Neural progenitor cell (in vitro differentiated cells): ENCODE measurements around the gene SPATC1L. TPM values are rescaled to one million over a fixed set of nuclear protein-coding genes. Genes with fewer than 3 reads are reported as not detected.
A peak's percentile ranks its signal among the peaks of the same experiment; 100 is the strongest.

Experiments
- DNase-seq: peaks from one replicate; pipeline ENCODE4 v3.0.0-alpha.2; 2016; ENCODE audit warnings: low spot score
- H2AFZ ChIP-seq: fragments of 200-600 bp; sonication (generic); replicated peaks from 2 replicates; pipeline ENCODE4 v1.6.1; 2016; ENCODE audit warnings: antibody characterized with exemption
- H3F3A ChIP-seq: fragments of 200-600 bp; sonication (generic); 2 replicates; pipeline ENCODE4 v1.6.1; 2016; ENCODE audit warnings: antibody characterized with exemption, low read depth
- H3K27ac ChIP-seq: fragments of 200-600 bp; sonication (generic); 2 replicates; pipeline ENCODE4 v1.5.1; 2016; ENCODE audit warnings: mild to moderate bottlenecking
- H3K27me3 ChIP-seq: fragments of 200-600 bp; sonication (generic); 2 replicates; pipeline ENCODE4 v1.6.1; 2016; ENCODE audit warnings: mild to moderate bottlenecking, moderate library complexity
- H3K36me3 ChIP-seq: fragments of 200-600 bp; sonication (generic); 2 replicates; pipeline ENCODE4 v1.5.1; 2016
- H3K4me1 ChIP-seq: fragments of 200-600 bp; sonication (generic); 2 replicates; pipeline ENCODE4 v1.6.1; 2016; ENCODE audit warnings: mixed run types
- H3K4me2 ChIP-seq: fragments of 200-600 bp; sonication (generic); 2 replicates; pipeline ENCODE4 v1.6.1; 2016
- H3K4me3 ChIP-seq: fragments of 200-600 bp; sonication (generic); 2 replicates; pipeline ENCODE4 v1.5.1; 2016
- H3K79me2 ChIP-seq: fragments of 200-600 bp; sonication (generic); 2 replicates; pipeline ENCODE4 v1.6.1; 2016; ENCODE audit warnings: low read depth
- H3K9ac ChIP-seq: fragments of 200-600 bp; sonication (generic); 2 replicates; pipeline ENCODE4 v1.6.1; 2016
- H3K9me3 ChIP-seq: fragments of 200-600 bp; sonication (generic); 2 replicates; pipeline ENCODE4 v1.5.1; 2016; ENCODE audit warnings: low read depth
- H4K20me1 ChIP-seq: fragments of 200-600 bp; sonication (generic); 2 replicates; pipeline ENCODE4 v1.6.1; 2016; ENCODE audit warnings: low read depth
- H3K27ac Mint-ChIP-seq: 3 replicates; pipeline ENCODE4 v1.8.0; 2021; ENCODE audit warnings: mixed read lengths
- H3K27me3 Mint-ChIP-seq: 2 replicates; pipeline ENCODE4 v1.8.0; 2022; ENCODE audit warnings: low read depth, mild to moderate bottlenecking, inconsistent platforms, moderate library complexity, mixed read lengths; ENCODE audit not compliant: insufficient read depth
- H3K36me3 Mint-ChIP-seq: 3 replicates; pipeline ENCODE4 v1.8.0; 2021; ENCODE audit warnings: mixed read lengths
- H3K4me1 Mint-ChIP-seq: 3 replicates; pipeline ENCODE4 v1.8.0; 2021; ENCODE audit warnings: mixed read lengths
- H3K4me3 Mint-ChIP-seq: 3 replicates; pipeline ENCODE4 v1.8.0; 2021; ENCODE audit warnings: mild to moderate bottlenecking, moderate library complexity, mixed read lengths
- H3K9me3 Mint-ChIP-seq: 3 replicates; pipeline ENCODE4 v1.8.0; 2020; ENCODE audit warnings: mixed read lengths
- CTCF ChIP-seq: fragments of 200-600 bp; sonication (generic); IDR thresholded peaks from 2 replicates; pipeline ENCODE4 v1.5.1; 2017; ENCODE audit warnings: antibody characterized with exemption, mild to moderate bottlenecking
- EZH2 ChIP-seq: fragments of 200-600 bp; sonication (generic); IDR thresholded peaks from 2 replicates; pipeline ENCODE4 v1.6.1; 2017; ENCODE audit warnings: antibody characterized with exemption, mild to moderate bottlenecking, moderate library complexity
- EZH2phosphoT487 ChIP-seq: fragments of 200-600 bp; sonication (generic); IDR thresholded peaks from 2 replicates; pipeline ENCODE4 v1.6.1; 2017; ENCODE audit warnings: antibody characterized with exemption
- total RNA-seq: library from RNA; depleted of rRNA; stranded (reverse); fragments of >200 nt; gene quantifications from 2 replicates; pipeline ENCODE4 v1.2.3, GENCODE V29; 2015; ENCODE audit warnings: low replicate concordance

Gene SPATC1L
- total RNA-seq, 1 donor from 2014 or later = 5.1 TPM

GRCh38 chr21:46157987-46158451, 26.2 kb downstream of the SPATC1L start:
- Histone ChIP-seq H2AFZ (no peak overlapping the region), H3K27ac (no peak overlapping the region), H4K20me1 (no peaks in the 10 kb centered on the region), H3K4me2 (no peak overlapping the region), H3K9me3 (no peaks in the 10 kb centered on the region), H3K27me3 (no peaks in the 10 kb centered on the region), H3K4me3 (no peak overlapping the region), H3K79me2 (no peaks in the 10 kb centered on the region), H3F3A (peaks cover 3% of the 10 kb centered on the region), H3K9ac (no peak overlapping the region), H3K36me3 (no peaks in the 10 kb centered on the region), H3K4me1 (peaks cover 5% of the 10 kb centered on the region)
- Mint-ChIP-seq H3K4me1 (peaks cover 9% of the 10 kb centered on the region), H3K27ac (no peak overlapping the region), H3K36me3 (peaks cover 3% of the 10 kb centered on the region), H3K27me3 (peaks cover 6% of the 10 kb centered on the region), H3K4me3 (no peak overlapping the region), H3K9me3 (peaks cover 5% of the 10 kb centered on the region)
- no peak for TF ChIP-seq EZH2phosphoT487
- no peak for TF ChIP-seq EZH2
- no peak for TF ChIP-seq CTCF
- no peak for DNase-seq

DNA sequence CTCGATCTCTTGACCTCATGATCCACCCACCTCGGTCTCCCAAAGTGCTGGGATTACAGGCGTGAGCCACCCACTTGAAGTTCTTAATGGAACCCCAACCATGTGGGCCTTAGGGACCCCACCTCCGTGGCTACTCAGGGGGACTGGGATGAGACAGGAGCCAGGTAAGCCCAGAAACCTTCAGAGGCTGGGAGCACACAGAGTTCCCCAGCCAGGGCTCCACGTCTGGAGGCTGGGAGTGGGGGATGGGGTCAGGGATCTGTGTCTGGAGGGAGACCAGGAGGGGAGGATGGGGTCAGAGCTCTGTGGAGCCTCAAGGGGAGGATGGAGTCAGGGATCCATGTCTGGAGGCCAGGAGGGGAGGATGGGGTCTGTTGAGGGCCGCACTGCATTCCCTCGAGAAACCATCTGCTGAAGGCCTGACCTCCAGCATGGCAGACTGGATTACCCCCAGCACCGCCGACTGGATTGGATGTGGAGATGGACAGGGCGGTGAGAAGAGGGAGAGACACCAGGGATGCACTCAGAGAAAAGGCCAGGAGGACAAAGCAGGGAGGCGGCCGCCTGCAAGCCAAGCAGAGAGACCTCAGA, 26.8 kb downstream of the SPATC1L start:
- H3F3A ChIP-seq = peaks cover 4% of the 10 kb centered on the region
- no peak for DNase-seq
- Mint-ChIP-seq H3K4me3 (no peak overlapping the region), H3K27me3 (peaks cover 6% of the 10 kb centered on the region), H3K27ac (peak overlapping the region; percentile 83), H3K36me3 (no peaks in the 10 kb centered on the region), H3K9me3 (peaks cover under 1% of the 10 kb centered on the region), H3K4me1 (peaks cover 12% of the 10 kb centered on the region)
- TF ChIP-seq EZH2phosphoT487 (no peak), EZH2 (no peak), CTCF (no peak)
- H3K9me3 ChIP-seq = no peaks in the 10 kb centered on the region
- H3K4me3 ChIP-seq = no peak overlapping the region
- H3K4me1 ChIP-seq = peaks cover 5% of the 10 kb centered on the region
- no peaks in the 10 kb centered on the region for H4K20me1 ChIP-seq
- no peaks in the 10 kb centered on the region for H3K79me2 ChIP-seq
- H2AFZ ChIP-seq = no peak overlapping the region
- no peaks in the 10 kb centered on the region for H3K27me3 ChIP-seq
- no peak overlapping the region for H3K9ac ChIP-seq
- no peak overlapping the region for H3K4me2 ChIP-seq
- no peaks in the 10 kb centered on the region for H3K36me3 ChIP-seq
- H3K27ac ChIP-seq = no peak overlapping the region

GRCh38 chr21:46156678-46157077, 27.6 kb downstream of the SPATC1L start:
- Mint-ChIP-seq H3K36me3 (no peaks in the 10 kb centered on the region), H3K27me3 (peaks cover 6% of the 10 kb centered on the region), H3K4me3 (no peak overlapping the region), H3K9me3 (no peaks in the 10 kb centered on the region), H3K27ac (peak overlapping the region; percentile 50), H3K4me1 (peaks cover 14% of the 10 kb centered on the region)
- H3K27ac ChIP-seq = no peak overlapping the region
- H3K4me3 ChIP-seq = no peak overlapping the region
- H3K4me2 ChIP-seq = no peak overlapping the region
- DNase-seq = no peak
- H3K9me3 ChIP-seq = no peaks in the 10 kb centered on the region
- H3K79me2 ChIP-seq = no peaks in the 10 kb centered on the region
- TF ChIP-seq CTCF = no peak
- TF ChIP-seq EZH2phosphoT487 = no peak
- no peak for TF ChIP-seq EZH2
- H3K27me3 ChIP-seq = no peaks in the 10 kb centered on the region
- no peaks in the 10 kb centered on the region for H3K36me3 ChIP-seq
- H3K9ac ChIP-seq = no peak overlapping the region
- no peaks in the 10 kb centered on the region for H4K20me1 ChIP-seq
- H3F3A ChIP-seq = peaks cover 7% of the 10 kb centered on the region
- H2AFZ ChIP-seq = no peak overlapping the region
- H3K4me1 ChIP-seq = peaks cover 5% of the 10 kb centered on the region
